SU-DHL-6 (cell line): Measurements from ENCODE around the gene SAT1.

Experiments used
- H2AFZ ChIP-seq: fragments of 200-600 bp; sonication (generic); 2 replicates; pipeline ENCODE4 v1.6.1; 2014; ENCODE audit warnings: low read depth, mild to moderate bottlenecking, moderate library complexity, mixed read lengths, antibody characterized with exemption, low read length; ENCODE audit not compliant: severe bottlenecking
- H3F3A ChIP-seq: fragments of 200-600 bp; shearing (Covaris generic); 2 replicates; pipeline ENCODE4 v1.6.0; 2016; ENCODE audit warnings: antibody characterized with exemption, mild to moderate bottlenecking; ENCODE audit not compliant: insufficient read depth
- H3K27ac ChIP-seq: fragments of 200-600 bp; sonication (generic); 2 replicates; pipeline ENCODE4 v1.5.1; 2016; ENCODE audit warnings: low read depth, mild to moderate bottlenecking, low read length, moderate library complexity, mixed read lengths
- H3K27me3 ChIP-seq: fragments of 200-600 bp; sonication (generic), shearing (Covaris generic); 2 replicates; pipeline ENCODE4 v1.6.0; 2014; ENCODE audit warnings: mild to moderate bottlenecking, low read length
- H3K36me3 ChIP-seq: fragments of 200-600 bp; sonication (generic); 2 replicates; pipeline ENCODE4 v1.6.1; 2014; ENCODE audit warnings: mild to moderate bottlenecking, low read length, mixed read lengths
- H3K4me2 ChIP-seq: fragments of 300-600, 200-600 bp; shearing (Covaris generic), sonication (generic); 2 replicates; pipeline ENCODE4 v1.6.0; 2014; ENCODE audit warnings: low read length, low read depth, mild to moderate bottlenecking; ENCODE audit not compliant: poor library complexity, severe bottlenecking
- H3K4me3 ChIP-seq: fragments of 200-600 bp; sonication (generic); 2 replicates; pipeline ENCODE4 v1.5.1; 2014; ENCODE audit warnings: antibody characterized with exemption, low read length, mild to moderate bottlenecking, mixed read lengths; ENCODE audit not compliant: insufficient read depth, poor library complexity, severe bottlenecking
- H3K79me2 ChIP-seq: fragments of 200-600 bp; sonication (generic); 2 replicates; pipeline ENCODE4 v1.6.1; 2014; ENCODE audit warnings: mild to moderate bottlenecking, low read length, moderate library complexity; ENCODE audit not compliant: insufficient read depth
- H3K9ac ChIP-seq: fragments of 200-600 bp; sonication (generic); 2 replicates; pipeline ENCODE4 v1.7.0; 2014; ENCODE audit warnings: mild to moderate bottlenecking, low read length
- H3K9me2 ChIP-seq: fragments of 200-600 bp; sonication (generic); replicated peaks from 2 replicates; pipeline ENCODE4 v1.6.1; 2014; ENCODE audit warnings: low read length; ENCODE audit not compliant: insufficient read depth
- H3K9me3 ChIP-seq: fragments of 200-600 bp; sonication (generic); 2 replicates; pipeline ENCODE4 v1.6.1; 2014; ENCODE audit warnings: low read length, mixed read lengths; ENCODE audit not compliant: insufficient read depth
- H4K20me1 ChIP-seq: fragments of 200-600 bp; sonication (generic); 2 replicates; pipeline ENCODE4 v1.6.1; 2014; ENCODE audit warnings: low read depth, mild to moderate bottlenecking, antibody characterized with exemption, low read length, moderate library complexity, mixed read lengths
- CTCF ChIP-seq: fragments of 200-600 bp; sonication (generic); IDR thresholded peaks from one replicate; pipeline ENCODE4 v1.5.1; 2017; ENCODE audit warnings: antibody characterized with exemption, mild to moderate bottlenecking, low read length, moderate library complexity; ENCODE audit not compliant: insufficient read depth, poor library complexity, severe bottlenecking
- EZH2phosphoT487 ChIP-seq: fragments of 200-600 bp; sonication (generic), shearing (Covaris generic); conservative IDR thresholded peaks from 2 replicates; pipeline ENCODE4 v1.6.1; 2018; ENCODE audit warnings: mild to moderate bottlenecking, antibody characterized with exemption, low read length, moderate library complexity, mixed read lengths

SAT1 gene

GRCh38 chrX:23795221-23795620, 12.2 kb downstream of the SAT1 start:
- TF ChIP-seq EZH2phosphoT487 (no peak), CTCF (no peak)
- H3F3A ChIP-seq, result no peaks in the 10 kb centered on the region
- H3K9me3 ChIP-seq, result no peaks in the 10 kb centered on the region
- H3K27ac ChIP-seq, result no peak overlapping the region
- H3K4me3 ChIP-seq, result no peak overlapping the region
- no peak overlapping the region for H3K4me2 ChIP-seq
- no peaks in the 10 kb centered on the region for H3K79me2 ChIP-seq
- no peak overlapping the region for H2AFZ ChIP-seq
- no peaks in the 10 kb centered on the region for H3K9me2 ChIP-seq
- H3K9ac ChIP-seq, result no peak overlapping the region
- no peaks in the 10 kb centered on the region for H3K27me3 ChIP-seq
- H4K20me1 ChIP-seq, result no peaks in the 10 kb centered on the region
- no peaks in the 10 kb centered on the region for H3K36me3 ChIP-seq

- Histone ChIP-seq H3K27me3 (no peaks in the 10 kb centered on the region), H3K79me2 (no peaks in the 10 kb centered on the region), H3K9me3 (no peaks in the 10 kb centered on the region), H3K9ac (no peak overlapping the region), H3K36me3 (no peaks in the 10 kb centered on the region), H4K20me1 (no peaks in the 10 kb centered on the region), H3K4me3 (no peak overlapping the region), H3K9me2 (no peaks in the 10 kb centered on the region), H3K27ac (no peak overlapping the region), H3F3A (no peaks in the 10 kb centered on the region), H2AFZ (no peak overlapping the region), H3K4me2 (no peak overlapping the region)
- TF ChIP-seq EZH2phosphoT487, result no peak
- TF ChIP-seq CTCF, result no peak
Observed at GRCh38 chrX:23797371-23798128, 14.6 kb downstream of the SAT1 start.

- Histone ChIP-seq H3K27ac (no peak overlapping the region), H3F3A (no peaks in the 10 kb centered on the region), H3K9me2 (no peaks in the 10 kb centered on the region), H3K27me3 (no peaks in the 10 kb centered on the region), H3K9ac (no peak overlapping the region), H4K20me1 (no peaks in the 10 kb centered on the region), H3K4me2 (no peak overlapping the region), H3K79me2 (no peaks in the 10 kb centered on the region), H3K4me3 (no peak overlapping the region), H3K36me3 (no peaks in the 10 kb centered on the region), H2AFZ (no peak overlapping the region), H3K9me3 (no peaks in the 10 kb centered on the region)
- TF ChIP-seq EZH2phosphoT487, result no peak
- no peak for TF ChIP-seq CTCF
Observed at GRCh38 chrX:23799469-23800065, 16.6 kb downstream of the SAT1 start.
